IMR-90 (cell line): ENCODE results near the gene PRMT7. TPM values are rescaled to one million over a fixed set of nuclear protein-coding genes. Genes with fewer than 3 reads are reported as not detected.

Source experiments
- ATAC-seq: fragments of 200-7000 bp; cut with Tn5 transposase; 2 replicates; pipeline ENCODE4 v1.9.1; 2020; ENCODE audit warnings: low read depth, mild to moderate bottlenecking, moderate library complexity
- BruUV-seq: library from RNA; stranded (reverse); fragments of 400-500 nt; replicated peaks from 2 replicates; lab custom pipeline; 2021; lab: Mats Ljungman, UMichigan
- CTCF ChIA-PET: fragments of 300-600 bp; formaldehyde crosslinking; extraction: SDS; loops from one replicate; lab custom pipeline; 2021; ENCODE audit warnings: antibody characterized with exemption; lab: Yijun Ruan, JAX
- POLR2A ChIA-PET: fragments of 300-600 bp; sonication (Branson Sonifier 250); formaldehyde crosslinking; loops from one replicate; lab custom pipeline; 2022; ENCODE audit warnings: antibody characterized with exemption; ENCODE audit not compliant: unreplicated experiment; lab: Charles Lee
- DNase-seq: peaks from one replicate; pipeline ENCODE4 v3.0.0; 2013
- H2AFZ ChIP-seq: replicated peaks from 2 replicates; pipeline ENCODE3; 2013; ENCODE audit warnings: low read length, mild to moderate bottlenecking; ENCODE audit not compliant: poor library complexity
- H2AK5ac ChIP-seq: 2 replicates; pipeline ENCODE4 v1.6.1; 2013; ENCODE audit warnings: low read depth, low read length, inconsistent platforms
- H2AK9ac ChIP-seq: replicated peaks from 2 replicates; pipeline ENCODE3; 2013; ENCODE audit warnings: mild to moderate bottlenecking, low read depth, low read length, moderate library complexity; ENCODE audit not compliant: poor library complexity
- H2BK120ac ChIP-seq: 2 replicates; pipeline ENCODE4 v1.6.1; 2013; ENCODE audit warnings: low read depth, low read length, inconsistent platforms
- H2BK15ac ChIP-seq: 3 replicates; pipeline ENCODE4 v1.6.1; 2013; ENCODE audit warnings: low read depth, low read length, inconsistent platforms
- H2BK20ac ChIP-seq: 2 replicates; pipeline ENCODE4 v1.6.1; 2013; ENCODE audit warnings: low read depth, mild to moderate bottlenecking, inconsistent platforms, low read length, moderate library complexity
- H2BK5ac ChIP-seq: 2 replicates; pipeline ENCODE4 v1.6.1; 2013; ENCODE audit warnings: mild to moderate bottlenecking, low read depth, low read length, inconsistent platforms; ENCODE audit not compliant: poor library complexity, severe bottlenecking
- H3K14ac ChIP-seq: replicated peaks from 2 replicates; pipeline ENCODE4 v1.6.1; 2013; ENCODE audit warnings: low read depth, low read length, inconsistent platforms
- H3K18ac ChIP-seq: 2 replicates; pipeline ENCODE4 v1.6.1; 2013; ENCODE audit warnings: low read depth, low read length, control low read depth
- H3K23ac ChIP-seq: 2 replicates; pipeline ENCODE4 v1.6.1; 2013; ENCODE audit warnings: low read depth, low read length, inconsistent platforms
- H3K27ac ChIP-seq: 2 replicates; pipeline ENCODE4 v1.5.1; 2013; ENCODE audit warnings: mild to moderate bottlenecking, control low read depth, low read length; ENCODE audit not compliant: insufficient read depth
- H3K27me3 ChIP-seq: 2 replicates; pipeline ENCODE4 v1.6.1; 2013; ENCODE audit warnings: low read length; ENCODE audit not compliant: control insufficient read depth, insufficient read depth
- H3K36me3 ChIP-seq: 2 replicates; pipeline ENCODE4 v1.6.1; 2013; ENCODE audit warnings: low read length, mixed read lengths; ENCODE audit not compliant: control insufficient read depth, insufficient read depth
- H3K4ac ChIP-seq: 2 replicates; pipeline ENCODE4 v1.6.1; 2013; ENCODE audit warnings: low read depth, low read length, inconsistent platforms
- H3K4me1 ChIP-seq: 2 replicates; pipeline ENCODE4 v1.6.1; 2013; ENCODE audit warnings: low read length, mixed read lengths; ENCODE audit not compliant: control insufficient read depth, insufficient read depth
- H3K4me2 ChIP-seq: 2 replicates; pipeline ENCODE4 v1.6.1; 2013; ENCODE audit warnings: low read depth, mild to moderate bottlenecking, control low read depth, low read length, moderate library complexity
- H3K4me3 ChIP-seq: 2 replicates; pipeline ENCODE4 v1.5.1; 2013; ENCODE audit warnings: low read depth, mild to moderate bottlenecking, control low read depth, low read length, moderate library complexity; ENCODE audit not compliant: insufficient read depth
- H3K56ac ChIP-seq: 2 replicates; pipeline ENCODE4 v1.6.1; 2013; ENCODE audit warnings: low read length, inconsistent platforms; ENCODE audit not compliant: insufficient read depth; ENCODE audit errors: extremely low read depth
- H3K79me1 ChIP-seq, 2 experiments: 2 replicates each; pipeline ENCODE4 v1.6.1; 2013; ENCODE audit warnings: low read length in 2 of 2, inconsistent platforms in 1 of 2, low read depth in 1 of 2
- H3K9ac ChIP-seq: 2 replicates; pipeline ENCODE4 v1.6.1; 2013; ENCODE audit warnings: low read depth, low read length, control low read depth
- H3K9me1 ChIP-seq: 2 replicates; pipeline ENCODE4 v1.6.1; 2013; ENCODE audit warnings: low read length, inconsistent platforms; ENCODE audit not compliant: insufficient read depth
- H3K9me3 ChIP-seq: 2 replicates; pipeline ENCODE4 v1.6.1; 2013; ENCODE audit warnings: low read length; ENCODE audit not compliant: control insufficient read depth, insufficient read depth
- H4K20me1 ChIP-seq: 2 replicates; pipeline ENCODE4 v1.6.1; 2013; ENCODE audit warnings: low read length, inconsistent platforms; ENCODE audit not compliant: insufficient read depth
- H4K5ac ChIP-seq: 2 replicates; pipeline ENCODE4 v1.6.1; 2013; ENCODE audit warnings: mild to moderate bottlenecking, low read depth, low read length, control low read depth
- H4K8ac ChIP-seq, 2 experiments: 2 replicates each; pipeline ENCODE4 v1.6.1; 2013; ENCODE audit warnings: low read depth in 2 of 2, low read length in 2 of 2, control low read depth in 1 of 2, inconsistent platforms in 1 of 2
- H4K91ac ChIP-seq: 2 replicates; pipeline ENCODE4 v1.6.1; 2013; ENCODE audit warnings: low read depth, low read length, inconsistent platforms; ENCODE audit not compliant: insufficient read depth
- BHLHE40 ChIP-seq: fragments of 150-350 bp; IDR thresholded peaks from 2 replicates; pipeline ENCODE4 v1.6.1; 2016; ENCODE audit warnings: mild to moderate bottlenecking, low read depth, low read length
- CEBPB ChIP-seq: IDR thresholded peaks from 2 replicates; pipeline ENCODE4 v1.6.1; 2012; ENCODE audit warnings: low read depth, low read length, improper control_type of control experiment
- CHD1 ChIP-seq: IDR thresholded peaks from 2 replicates; pipeline ENCODE4 v1.6.1; 2012; ENCODE audit warnings: low read depth, low read length, improper control_type of control experiment
- FOS ChIP-seq: fragments of 150-350 bp; IDR thresholded peaks from 2 replicates; pipeline ENCODE4 v1.6.1; 2016; ENCODE audit warnings: low read depth, low read length
- MAFK ChIP-seq: IDR thresholded peaks from 2 replicates; pipeline ENCODE4 v1.6.1; 2012; ENCODE audit warnings: low read depth, low read length, improper control_type of control experiment
- MAZ ChIP-seq: IDR thresholded peaks from 2 replicates; pipeline ENCODE4 v1.6.1; 2012; ENCODE audit warnings: low read depth, mild to moderate bottlenecking, low read length, improper control_type of control experiment, moderate library complexity, borderline replicate concordance
- MXI1 ChIP-seq: IDR thresholded peaks from 2 replicates; pipeline ENCODE4 v1.6.1; 2012; ENCODE audit warnings: low read depth, mild to moderate bottlenecking, low read length, moderate library complexity, borderline replicate concordance
- NFE2L2 ChIP-seq: fragments of 150-350 bp; IDR thresholded peaks from 2 replicates; pipeline ENCODE4 v1.6.1; 2016; ENCODE audit warnings: low read depth, mild to moderate bottlenecking, low read length
- POLR2A ChIP-seq: IDR thresholded peaks from 2 replicates; pipeline ENCODE4 v1.6.1; 2012; ENCODE audit warnings: mild to moderate bottlenecking, low read depth, low read length
- RAD21 ChIP-seq: IDR thresholded peaks from 2 replicates; pipeline ENCODE4 v1.6.1; 2012; ENCODE audit warnings: low read length, improper control_type of control experiment
- RCOR1 ChIP-seq: IDR thresholded peaks from 2 replicates; pipeline ENCODE4 v1.6.1; 2012; ENCODE audit warnings: mild to moderate bottlenecking, low read length, improper control_type of control experiment; ENCODE audit not compliant: insufficient replicate concordance
- RFX5 ChIP-seq: IDR thresholded peaks from 2 replicates; pipeline ENCODE4 v1.8.0; 2012; ENCODE audit warnings: low read depth, mild to moderate bottlenecking, low read length, moderate library complexity
- SMC3 ChIP-seq: fragments of 150-350 bp; IDR thresholded peaks from 2 replicates; pipeline ENCODE4 v1.6.1; 2016; ENCODE audit warnings: low read depth, mild to moderate bottlenecking, antibody characterized with exemption, low read length, moderate library complexity
- WGBS, 2 experiments: methylation state at CpG; one replicate each; pipeline versions ENCODE4 v1.1.5 to v1.1.7; 2013; ENCODE audit warnings: missing lambda C conversion rate in 2 of 2; ENCODE audit not compliant: insufficient read length in 1 of 2; ENCODE audit errors: extremely low coverage in 2 of 2; 5-methylcytosine and 5-hydroxymethylcytosine counted together
- dilution Hi-C: fragments of 300-500 bp; cut with HindIII; formaldehyde crosslinking; loops from one replicate; pipeline ENCODE4 v1.14.3; 2018; ENCODE audit warnings: low sequenced_read_pairs; ENCODE audit not compliant: unreplicated experiment
- in situ Hi-C: fragments of 300-500 bp; cut with MboI; formaldehyde crosslinking; loops from 3 replicates; pipeline ENCODE4 v1.14.3; 2019; ENCODE audit warnings: low sequenced_read_pairs, inconsistent platforms, mixed read lengths
- intact Hi-C: fragments of 100-400 bp; cut with micrococcal nuclease; formaldehyde crosslinking; loops from 2 replicates; pipeline ENCODE4 v1.10.0; 2022
- polyA plus RNA-seq, 3 experiments: library from polyadenylated mRNA; depleted of rRNA; stranded (reverse); fragments of >200 nt; gene quantifications; 2 replicates each; pipeline ENCODE4 v1.2.3, GENCODE V29; 2012; ENCODE audit warnings: low replicate concordance in 1 of 3
- total RNA-seq: library from RNA; depleted of rRNA; stranded (reverse); fragments of >200 nt; gene quantifications from 2 replicates; pipeline ENCODE4 v1.2.3, GENCODE V29; 2012
- TF ChIP-seq, protein P1 (sequence below): fragments of 150-350 bp; IDR thresholded peaks from 2 replicates; pipeline ENCODE4 v1.6.1; 2017; ENCODE audit warnings: mild to moderate bottlenecking, antibody characterized with exemption, low read length, low read depth
- TF ChIP-seq, protein P2 (sequence below): conservative IDR thresholded peaks from 2 replicates; pipeline ENCODE4 v1.5.1; 2012; ENCODE audit warnings: mild to moderate bottlenecking, low read depth, low read length, improper control_type of control experiment
- TF ChIP-seq, protein P3 (sequence below): fragments of 150-350 bp; IDR thresholded peaks from 2 replicates; pipeline ENCODE4 v1.6.1; 2016; ENCODE audit warnings: low read depth, mild to moderate bottlenecking, low read length, moderate library complexity, borderline replicate concordance

PRMT7 gene
- total and polyA plus RNA-seq, 2 of the 4 experiments (the other 2 are of a cell fraction) = 63.1 to 68.6 TPM

DNA sequence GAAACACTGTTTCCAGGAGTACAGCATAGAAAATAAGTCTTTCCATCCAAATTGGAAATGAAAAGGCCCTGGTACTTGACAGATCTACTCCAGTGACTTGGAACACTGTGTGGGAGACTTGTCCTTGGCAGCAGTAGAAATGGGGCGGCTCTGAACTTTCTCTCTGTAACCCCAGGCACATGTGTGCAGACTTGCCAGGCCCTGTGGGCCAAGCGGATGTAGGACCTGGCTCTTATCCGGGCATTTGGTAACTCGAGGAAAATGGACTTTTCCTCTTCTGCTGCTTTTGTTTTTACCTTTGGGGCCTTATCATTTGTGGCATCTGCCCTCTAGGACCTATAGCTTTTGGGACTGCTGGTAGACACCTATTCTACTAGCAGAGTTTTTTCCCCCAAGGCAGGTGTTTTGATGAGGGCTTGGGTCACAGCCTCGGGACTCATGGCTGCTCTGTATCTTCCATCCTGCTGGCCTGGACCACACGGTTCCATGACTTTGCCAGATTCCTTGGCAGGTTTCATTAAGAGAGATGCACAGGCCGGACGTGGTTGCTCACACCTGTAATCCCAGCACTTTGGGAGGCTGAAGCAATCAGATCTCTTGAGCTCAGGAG lies 94.0 kb downstream of the PRMT7 start:
- Histone ChIP-seq H2AK9ac (no peak overlapping the region), H3K27me3 (peaks cover 4% of the 10 kb centered on the region), H2AK5ac (no peak overlapping the region), H3K36me3 (no peaks in the 10 kb centered on the region), H3K4me1 (peaks cover 11% of the 10 kb centered on the region; the same call in 1 of the 2 replicates), H4K5ac (no peak overlapping the region), H2AFZ (no peak overlapping the region), H3K9me3 (no peaks in the 10 kb centered on the region), H3K56ac (no peak overlapping the region), H3K4me2 (no peak overlapping the region), H4K20me1 (no peaks in the 10 kb centered on the region), H2BK20ac (no peak overlapping the region), H4K91ac (no peak overlapping the region), H4K8ac (no peak overlapping the region), H2BK5ac (no peak overlapping the region), H2BK15ac (no peak overlapping the region), H3K23ac (no peak overlapping the region), H3K9me1 (peaks cover 13% of the 10 kb centered on the region), H3K4me3 (no peak overlapping the region), H3K4ac (no peak overlapping the region), H3K27ac (no peak overlapping the region), H3K14ac (no peak overlapping the region), H3K79me1 (no peaks in the 10 kb centered on the region), H2BK120ac (no peak overlapping the region), H3K18ac (no peak overlapping the region), H3K9ac (no peak overlapping the region)
- dilution Hi-C loops = no loop called here
- DNase-seq (no peak), ATAC-seq (no peak)
- no peak for TF ChIP-seq NFE2L2
- TF ChIP-seq FOS = no peak
- TF ChIP-seq BHLHE40 = no peak
- no peak for TF ChIP-seq CHD1
- no peak for TF ChIP-seq SMC3
- no peak for TF ChIP-seq MAZ
- no peak for TF ChIP-seq CEBPB
- TF ChIP-seq RFX5 = no peak
- TF ChIP-seq POLR2A = no peak
- TF ChIP-seq RCOR1 = no peak
- TF ChIP-seq, protein P1, sequence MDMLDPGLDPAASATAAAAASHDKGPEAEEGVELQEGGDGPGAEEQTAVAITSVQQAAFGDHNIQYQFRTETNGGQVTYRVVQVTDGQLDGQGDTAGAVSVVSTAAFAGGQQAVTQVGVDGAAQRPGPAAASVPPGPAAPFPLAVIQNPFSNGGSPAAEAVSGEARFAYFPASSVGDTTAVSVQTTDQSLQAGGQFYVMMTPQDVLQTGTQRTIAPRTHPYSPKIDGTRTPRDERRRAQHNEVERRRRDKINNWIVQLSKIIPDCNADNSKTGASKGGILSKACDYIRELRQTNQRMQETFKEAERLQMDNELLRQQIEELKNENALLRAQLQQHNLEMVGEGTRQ = no peak
- TF ChIP-seq RAD21 = no peak
- no peak for TF ChIP-seq MXI1
- TF ChIP-seq, protein P2, sequence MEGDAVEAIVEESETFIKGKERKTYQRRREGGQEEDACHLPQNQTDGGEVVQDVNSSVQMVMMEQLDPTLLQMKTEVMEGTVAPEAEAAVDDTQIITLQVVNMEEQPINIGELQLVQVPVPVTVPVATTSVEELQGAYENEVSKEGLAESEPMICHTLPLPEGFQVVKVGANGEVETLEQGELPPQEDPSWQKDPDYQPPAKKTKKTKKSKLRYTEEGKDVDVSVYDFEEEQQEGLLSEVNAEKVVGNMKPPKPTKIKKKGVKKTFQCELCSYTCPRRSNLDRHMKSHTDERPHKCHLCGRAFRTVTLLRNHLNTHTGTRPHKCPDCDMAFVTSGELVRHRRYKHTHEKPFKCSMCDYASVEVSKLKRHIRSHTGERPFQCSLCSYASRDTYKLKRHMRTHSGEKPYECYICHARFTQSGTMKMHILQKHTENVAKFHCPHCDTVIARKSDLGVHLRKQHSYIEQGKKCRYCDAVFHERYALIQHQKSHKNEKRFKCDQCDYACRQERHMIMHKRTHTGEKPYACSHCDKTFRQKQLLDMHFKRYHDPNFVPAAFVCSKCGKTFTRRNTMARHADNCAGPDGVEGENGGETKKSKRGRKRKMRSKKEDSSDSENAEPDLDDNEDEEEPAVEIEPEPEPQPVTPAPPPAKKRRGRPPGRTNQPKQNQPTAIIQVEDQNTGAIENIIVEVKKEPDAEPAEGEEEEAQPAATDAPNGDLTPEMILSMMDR = no peak
- no peak for TF ChIP-seq MAFK
- TF ChIP-seq, protein P3, sequence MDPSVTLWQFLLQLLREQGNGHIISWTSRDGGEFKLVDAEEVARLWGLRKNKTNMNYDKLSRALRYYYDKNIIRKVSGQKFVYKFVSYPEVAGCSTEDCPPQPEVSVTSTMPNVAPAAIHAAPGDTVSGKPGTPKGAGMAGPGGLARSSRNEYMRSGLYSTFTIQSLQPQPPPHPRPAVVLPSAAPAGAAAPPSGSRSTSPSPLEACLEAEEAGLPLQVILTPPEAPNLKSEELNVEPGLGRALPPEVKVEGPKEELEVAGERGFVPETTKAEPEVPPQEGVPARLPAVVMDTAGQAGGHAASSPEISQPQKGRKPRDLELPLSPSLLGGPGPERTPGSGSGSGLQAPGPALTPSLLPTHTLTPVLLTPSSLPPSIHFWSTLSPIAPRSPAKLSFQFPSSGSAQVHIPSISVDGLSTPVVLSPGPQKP = no peak
- POLR2A ChIA-PET = no interaction called here
- BruUV-seq = no TSS peak
- CTCF ChIA-PET = no interaction called here
- intact Hi-C loops = no loop called here
- WGBS, 2 experiments = 67% methylated on average over 3 of the region's 8 CpGs; no CpG with 5 or more reads in 1 of the 2 experiments
- in situ Hi-C loops = no loop called here
